ENCODE measurements around the gene ARFGAP3. TPM values are rescaled to one million over a fixed set of nuclear protein-coding genes. Genes with fewer than 3 reads are reported as not detected.

The ARFGAP3 gene
- total RNA-seq, 2 donors from 2014 or later = 20.5 to 36.9 TPM

- Histone ChIP-seq H3K36me3 (ENCODE audit: control insufficient read depth, insufficient read depth, low read length) (peaks cover 71% of the 10 kb centered on the region), H3K4me3 (ENCODE audit: low read length) (no peak overlapping the region), H3K9ac (ENCODE audit: extremely low read depth, low read length, poor library complexity, severe bottlenecking) (no peak overlapping the region), H3K4me1 (ENCODE audit: control insufficient read depth, insufficient read depth, low read length) (no peaks in the 10 kb centered on the region), H3K9me3 (ENCODE audit: control insufficient read depth, low read length) (no peaks in the 10 kb centered on the region), H3K27ac (ENCODE audit: low read depth, low read length) (no peak overlapping the region), H3K27me3 (ENCODE audit: control insufficient read depth, insufficient read depth, low read length, poor library complexity, severe bottlenecking) (no peaks in the 10 kb centered on the region)
- no peak for TF ChIP-seq CTCF (conservative IDR thresholded peaks at IDR 0.05)
- Mint-ChIP-seq H3K27me3 (ENCODE audit: insufficient read depth) (no peaks in the 10 kb centered on the region), H3K36me3 (ENCODE audit: low read depth) (peaks cover 49% of the 10 kb centered on the region), H3K27ac (no peak overlapping the region), H3K9me3 (peaks cover 5% of the 10 kb centered on the region), H3K4me3 (no peak overlapping the region), H3K4me1 (no peaks in the 10 kb centered on the region)
- no peak for DNase-seq
- WGBS, 2 experiments (ENCODE audit: insufficient coverage in 1 of 2, insufficient read length in 1 of 2) = 88 to 92% methylated on average over 3 to 5 of the region's 5 CpGs
Observed at GRCh38 chr22:42836026-42836425, 21.0 kb downstream of the ARFGAP3 start.

GRCh38 chr22:42834177-42834949 is 22.7 kb downstream of the ARFGAP3 start:
- 88 to 96% methylated on average over 4 to 5 of the region's 5 CpGs for WGBS, 2 experiments (ENCODE audit: insufficient coverage in 1 of 2, insufficient read length in 1 of 2)
- H3K27me3 Mint-ChIP-seq (ENCODE audit: insufficient read depth) = no peaks in the 10 kb centered on the region
- peaks cover 45% of the 10 kb centered on the region for H3K36me3 Mint-ChIP-seq (ENCODE audit: low read depth)
- no peak for DNase-seq
- no peaks in the 10 kb centered on the region for H3K27me3 ChIP-seq (ENCODE audit: control insufficient read depth, insufficient read depth, low read length, poor library complexity, severe bottlenecking)
- H3K9me3 Mint-ChIP-seq = peaks cover 3% of the 10 kb centered on the region
- H3K9ac ChIP-seq (ENCODE audit: extremely low read depth, low read length, poor library complexity, severe bottlenecking) = no peak overlapping the region
- H3K4me3 Mint-ChIP-seq = no peak overlapping the region
- H3K27ac Mint-ChIP-seq = no peak overlapping the region
- H3K4me1 ChIP-seq (ENCODE audit: control insufficient read depth, insufficient read depth, low read length) = no peaks in the 10 kb centered on the region
- no peak for TF ChIP-seq CTCF (conservative IDR thresholded peaks at IDR 0.05)
- no peaks in the 10 kb centered on the region for H3K4me1 Mint-ChIP-seq
- no peak overlapping the region for H3K27ac ChIP-seq (ENCODE audit: low read depth, low read length)
- H3K9me3 ChIP-seq (ENCODE audit: control insufficient read depth, low read length) = no peaks in the 10 kb centered on the region
- peaks cover 74% of the 10 kb centered on the region for H3K36me3 ChIP-seq (ENCODE audit: control insufficient read depth, insufficient read depth, low read length)
- H3K4me3 ChIP-seq (ENCODE audit: low read length) = no peak overlapping the region

- no peaks in the 10 kb centered on the region for H3K9me3 ChIP-seq (ENCODE audit: control insufficient read depth, low read length)
- Mint-ChIP-seq H3K9me3 (peaks cover 3% of the 10 kb centered on the region), H3K27ac (no peak overlapping the region), H3K4me1 (no peaks in the 10 kb centered on the region), H3K27me3 (ENCODE audit: insufficient read depth) (no peaks in the 10 kb centered on the region), H3K36me3 (ENCODE audit: low read depth) (peaks cover 50% of the 10 kb centered on the region), H3K4me3 (no peak overlapping the region)
- H3K27ac ChIP-seq (ENCODE audit: low read depth, low read length) = no peak overlapping the region
- H3K36me3 ChIP-seq (ENCODE audit: control insufficient read depth, insufficient read depth, low read length) = peaks cover 80% of the 10 kb centered on the region
- H3K4me1 ChIP-seq (ENCODE audit: control insufficient read depth, insufficient read depth, low read length) = no peaks in the 10 kb centered on the region
- H3K27me3 ChIP-seq (ENCODE audit: control insufficient read depth, insufficient read depth, low read length, poor library complexity, severe bottlenecking) = no peaks in the 10 kb centered on the region
- TF ChIP-seq CTCF (conservative IDR thresholded peaks at IDR 0.05) = no peak
- no peak for DNase-seq
- no peak overlapping the region for H3K9ac ChIP-seq (ENCODE audit: extremely low read depth, low read length, poor library complexity, severe bottlenecking)
- H3K4me3 ChIP-seq (ENCODE audit: low read length) = no peak overlapping the region
Observed at GRCh38 chr22:42833104-42833503, 24.0 kb downstream of the ARFGAP3 start.

Data from endodermal cell (in vitro differentiated cells).